ENCODE data around the gene RNF41. TPM values are rescaled to one million over a fixed set of nuclear protein-coding genes. Genes with fewer than 3 reads are reported as not detected.

RNF41 gene
- total RNA-seq, 1 donor from 2014 or later, result 50.8 TPM

GRCh38 chr12:56257491-56258067 lies 35.9 kb upstream of the RNF41 start:
- Mint-ChIP-seq H3K4me1 (ENCODE audit: low read depth) (peaks cover 14% of the 10 kb centered on the region), H3K27ac (peak overlapping the region; percentile 94), H3K4me3 (ENCODE audit: low read depth) (peak overlapping the region; percentile 93), H3K36me3 (ENCODE audit: insufficient read depth) (peaks cover 15% of the 10 kb centered on the region), H3K27me3 (peaks cover 5% of the 10 kb centered on the region), H3K9me3 (ENCODE audit: low read depth) (no peaks in the 10 kb centered on the region)
- no peak for TF ChIP-seq CTCF (IDR thresholded peaks at IDR 0.05; ENCODE audit: unreplicated experiment)
- DNase-seq (ENCODE audit: low spot score, unreplicated experiment), result no peak

- H3K4me3 Mint-ChIP-seq (ENCODE audit: low read depth), result peak overlapping the region; percentile 93
- peaks cover 5% of the 10 kb centered on the region for H3K27me3 Mint-ChIP-seq
- no peaks in the 10 kb centered on the region for H3K9me3 Mint-ChIP-seq (ENCODE audit: low read depth)
- no peak for TF ChIP-seq CTCF (IDR thresholded peaks at IDR 0.05; ENCODE audit: unreplicated experiment)
- H3K27ac Mint-ChIP-seq, result peak overlapping the region; percentile 94
- H3K36me3 Mint-ChIP-seq (ENCODE audit: insufficient read depth), result peaks cover 18% of the 10 kb centered on the region
- no peak for DNase-seq (ENCODE audit: low spot score, unreplicated experiment)
- peaks cover 14% of the 10 kb centered on the region for H3K4me1 Mint-ChIP-seq (ENCODE audit: low read depth)
These were observed 35.3 kb upstream of the RNF41 start for GRCh38 chr12:56257071-56257470.

GRCh38 chr12:56256326-56256960 lies 34.7 kb upstream of the RNF41 start:
- H3K4me1 Mint-ChIP-seq (ENCODE audit: low read depth), result peaks cover 14% of the 10 kb centered on the region
- H3K27ac Mint-ChIP-seq, result no peak overlapping the region
- peaks cover 5% of the 10 kb centered on the region for H3K27me3 Mint-ChIP-seq
- no peak for DNase-seq (ENCODE audit: low spot score, unreplicated experiment)
- TF ChIP-seq CTCF (IDR thresholded peaks at IDR 0.05; ENCODE audit: unreplicated experiment), result no peak
- H3K36me3 Mint-ChIP-seq (ENCODE audit: insufficient read depth), result peaks cover 20% of the 10 kb centered on the region
- H3K4me3 Mint-ChIP-seq (ENCODE audit: low read depth), result peak overlapping the region; percentile 93
- H3K9me3 Mint-ChIP-seq (ENCODE audit: low read depth), result no peaks in the 10 kb centered on the region

- DNase-seq (ENCODE audit: low spot score, unreplicated experiment), result no peak
- Mint-ChIP-seq H3K27me3 (peaks cover 5% of the 10 kb centered on the region), H3K4me1 (ENCODE audit: low read depth) (peaks cover 14% of the 10 kb centered on the region), H3K27ac (no peak overlapping the region), H3K9me3 (ENCODE audit: low read depth) (no peaks in the 10 kb centered on the region), H3K4me3 (ENCODE audit: low read depth) (no peak overlapping the region), H3K36me3 (ENCODE audit: insufficient read depth) (peaks cover 20% of the 10 kb centered on the region)
- no peak for TF ChIP-seq CTCF (IDR thresholded peaks at IDR 0.05; ENCODE audit: unreplicated experiment)
These were observed 33.9 kb upstream of the RNF41 start for GRCh38 chr12:56255671-56256070.

- H3K9me3 Mint-ChIP-seq (ENCODE audit: low read depth), result no peaks in the 10 kb centered on the region
- no peaks in the 10 kb centered on the region for H3K27me3 Mint-ChIP-seq
- peaks cover 9% of the 10 kb centered on the region for H3K4me1 Mint-ChIP-seq (ENCODE audit: low read depth)
- TF ChIP-seq CTCF (IDR thresholded peaks at IDR 0.05; ENCODE audit: unreplicated experiment), result no peak
- H3K36me3 Mint-ChIP-seq (ENCODE audit: insufficient read depth), result peaks cover 22% of the 10 kb centered on the region
- no peak overlapping the region for H3K27ac Mint-ChIP-seq
- DNase-seq (ENCODE audit: low spot score, unreplicated experiment), result no peak
- H3K4me3 Mint-ChIP-seq (ENCODE audit: low read depth), result no peak overlapping the region
These were observed 31.4 kb upstream of the RNF41 start for GRCh38 chr12:56253091-56253490.
